ENCODE data around the gene OR2A7. TPM values are rescaled to one million over a fixed set of nuclear protein-coding genes. Genes with fewer than 3 reads are reported as not detected.
"Not testable (repeated sequence)": the region's sequence is repeated elsewhere in the genome, so short reads cannot be mapped to it uniquely, and the experiment has no call there.

The OR2A7 gene
- total and polyA plus RNA-seq, 2 experiments from 2014 or later: 1.6 to 3.2 TPM

DNA sequence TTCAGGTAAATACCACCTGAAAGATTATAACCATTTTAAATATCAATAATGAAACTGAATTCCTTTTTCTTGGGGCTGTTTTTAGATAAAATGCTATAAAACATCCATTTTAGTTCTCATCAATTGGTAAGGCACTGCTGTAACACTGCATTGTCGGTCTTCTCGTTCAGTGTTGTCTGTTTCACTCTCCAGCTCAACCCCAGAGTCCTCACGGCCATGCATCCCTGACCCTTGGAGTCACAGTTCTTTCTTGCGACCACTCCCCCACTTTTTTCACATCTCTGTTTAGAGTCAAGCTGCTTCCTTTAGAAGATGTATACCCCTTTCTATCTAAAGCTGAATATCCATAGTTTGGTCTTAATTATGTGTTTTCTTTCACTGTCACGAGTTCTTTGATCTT lies 17.6 kb downstream of the OR2A7 start:
- H3K27me3 Mint-ChIP-seq (ENCODE audit: insufficient read depth, low read depth, poor library complexity): not testable (repeated sequence)

DNA sequence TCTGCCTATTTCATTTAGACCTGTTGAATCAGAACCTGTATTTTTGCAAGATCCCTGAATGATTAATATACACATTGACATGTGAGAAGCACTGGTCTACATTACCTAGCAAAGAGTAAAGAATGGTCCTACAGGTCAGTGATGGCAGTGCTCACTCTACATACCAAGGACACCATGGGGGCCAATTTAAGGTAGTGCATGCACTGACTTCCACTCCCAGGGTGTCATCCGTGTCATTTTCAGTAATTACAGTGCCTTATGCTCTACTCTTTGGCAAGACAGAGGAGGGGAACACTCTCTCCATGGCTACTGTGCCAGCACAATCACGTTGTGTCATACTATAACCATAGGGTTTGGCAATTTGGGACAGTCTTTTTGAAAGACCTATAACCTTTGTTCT lies 19.2 kb downstream of the OR2A7 start:
- not testable (repeated sequence) for H3K27ac ChIP-seq (ENCODE audit: low read depth); H3F3A ChIP-seq (replicated peaks; ENCODE audit: low read depth); H3K4me3 Mint-ChIP-seq; H3K27ac Mint-ChIP-seq; H3K4me1 ChIP-seq (ENCODE audit: insufficient read depth); H2AFZ ChIP-seq; H3K4me3 ChIP-seq; H3K4me1 Mint-ChIP-seq; H3K27me3 Mint-ChIP-seq (ENCODE audit: insufficient read depth, low read depth, poor library complexity); DNase-seq (ENCODE audit: low spot score); H4K20me1 ChIP-seq (replicated peaks; ENCODE audit: insufficient read depth); H3K9me3 Mint-ChIP-seq; H3K27me3 ChIP-seq (ENCODE audit: insufficient read depth); H3K36me3 Mint-ChIP-seq (ENCODE audit: low read depth); ATAC-seq; H3K9me2 ChIP-seq (ENCODE audit: insufficient read depth); H3K4me2 ChIP-seq; H3K79me2 ChIP-seq (replicated peaks; ENCODE audit: insufficient read depth); H3K36me3 ChIP-seq (ENCODE audit: insufficient read depth)

More for the DNA sequence above, 17.6 kb downstream of the OR2A7 start:
- not testable (repeated sequence) for H3K4me3 ChIP-seq; H3F3A ChIP-seq (replicated peaks; ENCODE audit: low read depth); H4K20me1 ChIP-seq (replicated peaks; ENCODE audit: insufficient read depth); DNase-seq (ENCODE audit: low spot score); H3K4me2 ChIP-seq; H3K4me1 ChIP-seq (ENCODE audit: insufficient read depth); H2AFZ ChIP-seq; H3K9me3 Mint-ChIP-seq; H3K79me2 ChIP-seq (replicated peaks; ENCODE audit: insufficient read depth); H3K36me3 ChIP-seq (ENCODE audit: insufficient read depth); H3K4me3 Mint-ChIP-seq; H3K4me1 Mint-ChIP-seq; H3K27me3 ChIP-seq (ENCODE audit: insufficient read depth); H3K36me3 Mint-ChIP-seq (ENCODE audit: low read depth); H3K27ac ChIP-seq (ENCODE audit: low read depth); H3K27ac Mint-ChIP-seq; H3K9me2 ChIP-seq (ENCODE audit: insufficient read depth)
- peak; percentile 72 for ATAC-seq

- not testable (repeated sequence) for H4K20me1 ChIP-seq (replicated peaks; ENCODE audit: insufficient read depth); H2AFZ ChIP-seq; H3K4me1 Mint-ChIP-seq; H3K27me3 Mint-ChIP-seq (ENCODE audit: insufficient read depth, low read depth, poor library complexity); H3K27me3 ChIP-seq (ENCODE audit: insufficient read depth); H3K9me3 Mint-ChIP-seq; H3K4me2 ChIP-seq; H3K4me3 ChIP-seq; H3K27ac ChIP-seq (ENCODE audit: low read depth); H3K79me2 ChIP-seq (replicated peaks; ENCODE audit: insufficient read depth); H3K4me1 ChIP-seq (ENCODE audit: insufficient read depth); ATAC-seq; H3F3A ChIP-seq (replicated peaks; ENCODE audit: low read depth); H3K27ac Mint-ChIP-seq; H3K4me3 Mint-ChIP-seq; H3K9me2 ChIP-seq (ENCODE audit: insufficient read depth); H3K36me3 Mint-ChIP-seq (ENCODE audit: low read depth); H3K36me3 ChIP-seq (ENCODE audit: insufficient read depth); DNase-seq (ENCODE audit: low spot score)
Observed at GRCh38 chr7:144239365-144239764, 25.2 kb downstream of the OR2A7 start, which contains the start of gene OR2A42. Gene OR2A42, minus strand, starts transcription at chr7:144239605. Its CDS starts 6,762 bp downstream, at chr7:144232843.

DNA sequence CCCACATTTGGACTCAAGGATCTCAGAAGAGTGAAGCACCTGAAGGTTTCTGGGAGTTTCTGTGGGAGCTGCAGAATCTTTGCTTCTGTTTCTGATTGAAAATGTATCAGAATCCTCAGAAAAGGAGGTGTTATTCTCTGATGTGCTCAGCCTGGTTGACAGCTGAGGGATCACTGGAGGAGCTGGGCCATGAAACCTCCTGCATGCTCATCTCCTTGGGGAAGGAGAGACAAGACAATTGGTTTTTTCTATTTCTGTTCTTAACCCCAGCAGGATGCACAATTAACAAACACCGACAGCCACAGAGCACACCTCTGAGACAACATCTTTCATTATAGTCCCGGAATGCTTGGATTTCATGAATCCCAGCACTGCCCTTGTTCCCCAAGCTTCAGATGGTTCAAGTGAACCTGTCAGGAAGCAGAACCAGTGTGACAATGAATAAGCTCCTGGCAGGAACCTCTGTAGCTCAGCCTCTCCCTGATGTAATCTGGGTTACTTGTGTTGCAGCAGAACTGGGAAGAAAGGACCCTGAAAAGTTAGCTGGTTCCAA lies 26.0 kb downstream of the OR2A7 start:
- not testable (repeated sequence) for H3K4me3 Mint-ChIP-seq; H3K27ac ChIP-seq (ENCODE audit: low read depth); H3K27ac Mint-ChIP-seq; H3K4me1 ChIP-seq (ENCODE audit: insufficient read depth); H3K4me1 Mint-ChIP-seq; H3K27me3 ChIP-seq (ENCODE audit: insufficient read depth); H3K9me3 Mint-ChIP-seq; H3K36me3 ChIP-seq (ENCODE audit: insufficient read depth); H4K20me1 ChIP-seq (replicated peaks; ENCODE audit: insufficient read depth); H3K79me2 ChIP-seq (replicated peaks; ENCODE audit: insufficient read depth); H3K9me2 ChIP-seq (ENCODE audit: insufficient read depth); H3F3A ChIP-seq (replicated peaks; ENCODE audit: low read depth); H3K4me2 ChIP-seq; H3K4me3 ChIP-seq; H2AFZ ChIP-seq; H3K36me3 Mint-ChIP-seq (ENCODE audit: low read depth); H3K27me3 Mint-ChIP-seq (ENCODE audit: insufficient read depth, low read depth, poor library complexity)
- DNase-seq (ENCODE audit: low spot score) (peak; percentile 2), ATAC-seq (peak; percentile 93)
- TF ChIP-seq, protein P1, sequence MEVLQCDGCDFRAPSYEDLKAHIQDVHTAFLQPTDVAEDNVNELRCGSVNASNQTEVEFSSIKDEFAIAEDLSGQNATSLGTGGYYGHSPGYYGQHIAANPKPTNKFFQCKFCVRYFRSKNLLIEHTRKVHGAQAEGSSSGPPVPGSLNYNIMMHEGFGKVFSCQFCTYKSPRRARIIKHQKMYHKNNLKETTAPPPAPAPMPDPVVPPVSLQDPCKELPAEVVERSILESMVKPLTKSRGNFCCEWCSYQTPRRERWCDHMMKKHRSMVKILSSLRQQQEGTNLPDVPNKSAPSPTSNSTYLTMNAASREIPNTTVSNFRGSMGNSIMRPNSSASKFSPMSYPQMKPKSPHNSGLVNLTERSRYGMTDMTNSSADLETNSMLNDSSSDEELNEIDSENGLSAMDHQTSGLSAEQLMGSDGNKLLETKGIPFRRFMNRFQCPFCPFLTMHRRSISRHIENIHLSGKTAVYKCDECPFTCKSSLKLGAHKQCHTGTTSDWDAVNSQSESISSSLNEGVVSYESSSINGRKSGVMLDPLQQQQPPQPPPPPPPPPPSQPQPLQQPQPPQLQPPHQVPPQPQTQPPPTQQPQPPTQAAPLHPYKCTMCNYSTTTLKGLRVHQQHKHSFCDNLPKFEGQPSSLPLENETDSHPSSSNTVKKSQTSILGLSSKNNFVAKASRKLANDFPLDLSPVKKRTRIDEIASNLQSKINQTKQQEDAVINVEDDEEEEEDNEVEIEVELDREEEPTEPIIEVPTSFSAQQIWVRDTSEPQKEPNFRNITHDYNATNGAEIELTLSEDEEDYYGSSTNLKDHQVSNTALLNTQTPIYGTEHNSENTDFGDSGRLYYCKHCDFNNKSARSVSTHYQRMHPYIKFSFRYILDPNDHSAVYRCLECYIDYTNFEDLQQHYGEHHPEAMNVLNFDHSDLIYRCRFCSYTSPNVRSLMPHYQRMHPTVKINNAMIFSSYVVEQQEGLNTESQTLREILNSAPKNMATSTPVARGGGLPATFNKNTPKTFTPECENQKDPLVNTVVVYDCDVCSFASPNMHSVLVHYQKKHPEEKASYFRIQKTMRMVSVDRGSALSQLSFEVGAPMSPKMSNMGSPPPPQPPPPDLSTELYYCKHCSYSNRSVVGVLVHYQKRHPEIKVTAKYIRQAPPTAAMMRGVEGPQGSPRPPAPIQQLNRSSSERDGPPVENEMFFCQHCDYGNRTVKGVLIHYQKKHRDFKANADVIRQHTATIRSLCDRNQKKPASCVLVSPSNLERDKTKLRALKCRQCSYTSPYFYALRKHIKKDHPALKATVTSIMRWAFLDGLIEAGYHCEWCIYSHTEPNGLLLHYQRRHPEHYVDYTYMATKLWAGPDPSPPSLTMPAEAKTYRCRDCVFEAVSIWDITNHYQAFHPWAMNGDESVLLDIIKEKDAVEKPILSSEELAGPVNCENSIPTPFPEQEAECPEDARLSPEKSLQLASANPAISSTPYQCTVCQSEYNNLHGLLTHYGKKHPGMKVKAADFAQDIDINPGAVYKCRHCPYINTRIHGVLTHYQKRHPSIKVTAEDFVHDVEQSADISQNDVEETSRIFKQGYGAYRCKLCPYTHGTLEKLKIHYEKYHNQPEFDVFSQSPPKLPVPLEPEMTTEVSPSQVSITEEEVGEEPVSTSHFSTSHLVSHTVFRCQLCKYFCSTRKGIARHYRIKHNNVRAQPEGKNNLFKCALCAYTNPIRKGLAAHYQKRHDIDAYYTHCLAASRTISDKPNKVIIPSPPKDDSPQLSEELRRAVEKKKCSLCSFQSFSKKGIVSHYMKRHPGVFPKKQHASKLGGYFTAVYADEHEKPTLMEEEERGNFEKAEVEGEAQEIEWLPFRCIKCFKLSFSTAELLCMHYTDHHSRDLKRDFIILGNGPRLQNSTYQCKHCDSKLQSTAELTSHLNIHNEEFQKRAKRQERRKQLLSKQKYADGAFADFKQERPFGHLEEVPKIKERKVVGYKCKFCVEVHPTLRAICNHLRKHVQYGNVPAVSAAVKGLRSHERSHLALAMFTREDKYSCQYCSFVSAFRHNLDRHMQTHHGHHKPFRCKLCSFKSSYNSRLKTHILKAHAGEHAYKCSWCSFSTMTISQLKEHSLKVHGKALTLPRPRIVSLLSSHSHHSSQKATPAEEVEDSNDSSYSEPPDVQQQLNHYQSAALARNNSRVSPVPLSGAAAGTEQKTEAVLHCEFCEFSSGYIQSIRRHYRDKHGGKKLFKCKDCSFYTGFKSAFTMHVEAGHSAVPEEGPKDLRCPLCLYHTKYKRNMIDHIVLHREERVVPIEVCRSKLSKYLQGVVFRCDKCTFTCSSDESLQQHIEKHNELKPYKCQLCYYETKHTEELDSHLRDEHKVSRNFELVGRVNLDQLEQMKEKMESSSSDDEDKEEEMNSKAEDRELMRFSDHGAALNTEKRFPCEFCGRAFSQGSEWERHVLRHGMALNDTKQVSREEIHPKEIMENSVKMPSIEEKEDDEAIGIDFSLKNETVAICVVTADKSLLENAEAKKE (CRISPR knock-in tag; IDR thresholded peaks at IDR 0.05): peak; percentile 57; the same call in 1 of the 2 replicates

- not testable (repeated sequence) for H3K4me3 ChIP-seq; H2AFZ ChIP-seq; H3K27me3 Mint-ChIP-seq (ENCODE audit: insufficient read depth, low read depth, poor library complexity); H3K79me2 ChIP-seq (replicated peaks; ENCODE audit: insufficient read depth); ATAC-seq; H3K9me3 Mint-ChIP-seq; H3K4me1 Mint-ChIP-seq; H3K27ac ChIP-seq (ENCODE audit: low read depth); H3K27ac Mint-ChIP-seq; H3K36me3 ChIP-seq (ENCODE audit: insufficient read depth); DNase-seq (ENCODE audit: low spot score); H3K9me2 ChIP-seq (ENCODE audit: insufficient read depth); H3K36me3 Mint-ChIP-seq (ENCODE audit: low read depth); H4K20me1 ChIP-seq (replicated peaks; ENCODE audit: insufficient read depth); H3K27me3 ChIP-seq (ENCODE audit: insufficient read depth); H3K4me3 Mint-ChIP-seq; H3K4me1 ChIP-seq (ENCODE audit: insufficient read depth); H3F3A ChIP-seq (replicated peaks; ENCODE audit: low read depth); H3K4me2 ChIP-seq
Observed at GRCh38 chr7:144233039-144233438, 31.6 kb downstream of the OR2A7 start.

Measured in GM23338 (cell line).